Measurements from ENCODE around the gene MTREX.

MTREX gene

GRCh38 chr5:55470282-55470681, 162.5 kb downstream of the MTREX start:
- in situ Hi-C loops (cut with MboI; ENCODE audit: low pct_unique_long_range_greater_than_20kb, low sequenced_read_pairs, unreplicated experiment), result no loop called here
- TF ChIP-seq, protein P1, sequence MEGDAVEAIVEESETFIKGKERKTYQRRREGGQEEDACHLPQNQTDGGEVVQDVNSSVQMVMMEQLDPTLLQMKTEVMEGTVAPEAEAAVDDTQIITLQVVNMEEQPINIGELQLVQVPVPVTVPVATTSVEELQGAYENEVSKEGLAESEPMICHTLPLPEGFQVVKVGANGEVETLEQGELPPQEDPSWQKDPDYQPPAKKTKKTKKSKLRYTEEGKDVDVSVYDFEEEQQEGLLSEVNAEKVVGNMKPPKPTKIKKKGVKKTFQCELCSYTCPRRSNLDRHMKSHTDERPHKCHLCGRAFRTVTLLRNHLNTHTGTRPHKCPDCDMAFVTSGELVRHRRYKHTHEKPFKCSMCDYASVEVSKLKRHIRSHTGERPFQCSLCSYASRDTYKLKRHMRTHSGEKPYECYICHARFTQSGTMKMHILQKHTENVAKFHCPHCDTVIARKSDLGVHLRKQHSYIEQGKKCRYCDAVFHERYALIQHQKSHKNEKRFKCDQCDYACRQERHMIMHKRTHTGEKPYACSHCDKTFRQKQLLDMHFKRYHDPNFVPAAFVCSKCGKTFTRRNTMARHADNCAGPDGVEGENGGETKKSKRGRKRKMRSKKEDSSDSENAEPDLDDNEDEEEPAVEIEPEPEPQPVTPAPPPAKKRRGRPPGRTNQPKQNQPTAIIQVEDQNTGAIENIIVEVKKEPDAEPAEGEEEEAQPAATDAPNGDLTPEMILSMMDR (IDR thresholded peaks at IDR 0.05; ENCODE audit: extremely low read depth, insufficient read depth, missing control alignments), result no peak
- no peak for DNase-seq (ENCODE audit: low spot score)

DNA sequence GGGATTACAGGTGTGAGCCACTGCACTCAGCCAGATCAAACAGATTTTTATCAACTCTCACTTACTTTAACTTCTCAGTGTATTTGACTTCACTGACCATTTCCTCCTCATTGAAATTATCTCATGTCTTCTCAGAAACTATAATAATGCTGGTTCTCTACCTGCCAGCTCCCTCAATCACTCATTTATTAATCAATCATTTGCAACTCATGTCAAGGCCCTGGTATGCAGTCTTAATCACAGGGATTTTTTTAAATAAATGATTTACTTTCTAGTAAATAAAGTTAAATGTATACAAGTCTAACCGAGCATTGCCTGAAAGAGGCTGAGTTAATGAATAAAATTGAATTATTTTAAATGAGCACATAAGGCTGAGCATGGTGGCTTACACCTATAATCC, 163.7 kb downstream of the MTREX start:
- in situ Hi-C loops (cut with MboI; ENCODE audit: low pct_unique_long_range_greater_than_20kb, low sequenced_read_pairs, unreplicated experiment), result no loop called here
- DNase-seq (ENCODE audit: low spot score), result no peak
- TF ChIP-seq, protein P1 (IDR thresholded peaks at IDR 0.05; ENCODE audit: extremely low read depth, insufficient read depth, missing control alignments), result no peak

GRCh38 chr5:55472642-55473041, 164.9 kb downstream of the MTREX start:
- DNase-seq (ENCODE audit: low spot score), result no peak
- in situ Hi-C loops (cut with MboI; ENCODE audit: low pct_unique_long_range_greater_than_20kb, low sequenced_read_pairs, unreplicated experiment), result no loop called here
- TF ChIP-seq, protein P1 (IDR thresholded peaks at IDR 0.05; ENCODE audit: extremely low read depth, insufficient read depth, missing control alignments), result no peak

Measured in GM13977 (cell line).